SKM-1 (cell line): ENCODE data around the gene PPP2R5B.

Experiments used
- DNase-seq: peaks from one replicate; lab custom pipeline; 2025; ENCODE audit not compliant: unreplicated experiment; lab: John Stamatoyannopoulos, UW

PPP2R5B gene

GRCh38 chr11:64923944-64924909 is at the start of gene PPP2R5B:
Gene PPP2R5B, plus strand, starts transcription at chr11:64924689. Its CDS starts 1,046 bp downstream, at chr11:64925735.
- peak; percentile 90 for DNase-seq

DNA sequence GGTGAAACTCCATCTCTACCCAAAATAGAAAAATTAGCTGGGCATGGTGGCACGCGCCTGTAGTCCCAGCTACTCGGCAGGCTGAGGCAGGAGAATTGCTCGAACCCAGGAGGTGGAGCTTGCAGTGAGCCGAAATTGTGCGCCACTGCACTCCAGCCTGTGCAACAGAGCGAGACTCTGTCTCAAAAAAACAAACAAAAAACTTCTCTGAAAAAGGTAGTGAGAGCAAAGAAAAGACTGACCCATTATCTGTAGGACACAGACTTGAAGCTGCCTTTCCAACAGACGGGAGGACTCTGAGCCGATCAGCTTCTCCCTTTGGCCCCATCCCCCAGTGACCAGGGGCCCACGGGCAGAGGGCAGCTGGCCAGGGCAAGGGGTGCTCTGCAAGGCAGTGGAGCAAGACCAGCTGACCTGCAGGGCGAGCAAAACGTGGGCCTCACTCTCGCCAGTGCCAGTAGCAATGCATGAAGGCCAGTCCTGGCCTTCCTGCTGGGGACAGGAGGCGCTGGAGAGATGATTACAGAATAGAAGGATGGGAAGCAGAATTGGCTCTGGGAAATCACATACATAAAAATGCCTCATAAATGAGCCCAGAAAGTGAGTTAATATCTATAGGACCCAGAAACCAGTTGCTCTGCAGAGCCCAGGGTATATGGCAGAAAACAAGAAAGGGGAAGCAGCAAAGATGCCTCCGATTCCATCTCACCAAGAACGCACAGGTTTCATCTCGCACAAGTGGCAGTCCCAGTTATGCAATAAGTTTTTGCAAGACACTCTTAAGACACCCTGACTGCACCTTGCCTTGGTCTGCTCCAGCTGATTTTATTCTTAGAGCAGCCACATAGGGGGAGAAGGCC is 48.9 kb upstream of the PPP2R5B start:
- DNase-seq: peak; percentile 87

DNA sequence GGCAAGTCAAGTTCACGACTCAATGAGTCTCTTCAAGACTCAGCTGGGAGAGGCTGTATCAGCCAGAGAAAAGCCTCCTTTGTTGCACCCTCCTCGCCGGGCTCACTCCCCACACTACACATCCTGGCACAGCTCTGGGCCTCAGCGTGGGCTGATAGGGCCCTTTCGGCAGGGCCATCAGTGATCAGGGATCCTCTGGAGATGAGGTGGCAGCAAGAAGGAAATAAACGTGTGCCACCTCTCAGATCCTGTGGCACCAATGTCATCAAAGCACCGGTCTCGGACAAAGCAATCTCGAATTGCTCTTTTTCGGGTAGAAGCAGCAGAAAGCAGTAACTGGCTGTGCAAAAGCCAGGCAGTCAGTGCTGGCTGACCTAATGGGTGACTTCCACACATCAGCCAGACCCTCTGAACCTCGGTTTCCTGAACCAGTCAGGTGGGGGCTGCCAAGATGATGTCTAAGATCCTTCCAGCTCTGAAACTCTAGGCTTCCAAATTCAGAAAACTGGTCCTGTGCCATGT is 48.2 kb upstream of the PPP2R5B start:
- no peak for DNase-seq

GRCh38 chr11:64876835-64877341 is 47.6 kb upstream of the PPP2R5B start:
- no peak for DNase-seq

DNA sequence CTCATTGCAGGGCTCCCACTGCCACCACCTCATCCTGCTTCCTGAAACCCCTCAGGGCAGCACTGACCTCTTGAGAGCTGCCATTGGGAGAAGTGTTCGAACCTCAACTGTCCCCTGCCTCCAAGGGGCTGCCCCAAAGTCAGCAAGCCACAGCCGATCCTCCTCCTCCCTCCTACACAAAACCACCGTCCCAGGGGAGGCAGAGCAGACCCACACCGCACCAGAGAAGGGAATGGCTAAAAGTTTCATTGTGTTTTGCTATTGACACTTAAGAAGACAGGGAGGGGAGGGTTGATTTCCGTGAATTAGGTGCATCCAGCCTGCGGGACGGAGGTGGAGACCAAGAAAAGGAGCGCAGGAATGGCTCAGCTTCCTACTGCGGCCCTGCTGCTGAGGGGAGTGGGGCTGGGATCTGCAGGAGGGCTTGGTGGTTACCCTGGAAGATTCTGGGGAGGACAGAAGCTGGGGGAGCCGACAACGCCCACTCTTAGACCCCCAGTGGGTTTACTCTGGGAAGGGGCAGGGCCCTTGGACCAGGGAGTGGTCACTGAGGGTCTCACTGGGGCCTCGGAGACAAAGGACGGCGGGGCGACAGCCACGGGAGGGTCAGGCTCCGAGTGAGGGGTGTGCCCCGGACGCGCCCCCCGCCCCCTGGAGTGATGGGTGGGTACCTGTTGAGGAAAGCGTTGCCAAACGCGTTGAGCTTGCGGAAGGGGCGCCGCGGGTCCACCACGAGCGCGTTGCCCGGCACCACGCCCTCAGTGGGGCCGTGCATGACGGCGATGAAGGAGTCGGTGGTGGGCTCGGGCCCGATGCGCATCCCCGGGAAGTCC is 46.9 kb upstream of the PPP2R5B start:
- DNase-seq: no peak

GRCh38 chr11:64878223-64878493 is 46.3 kb upstream of the PPP2R5B start:
- no peak for DNase-seq

GRCh38 chr11:64878494-64879243 is 45.8 kb upstream of the PPP2R5B start, which contains the start of gene EHD1:
Gene EHD1, minus strand, starts transcription at chr11:64878621. Its CDS starts 157 bp downstream, at chr11:64878464.
- peak; percentile 97 for DNase-seq

GRCh38 chr11:64879244-64879900 is 45.1 kb upstream of the PPP2R5B start:
- peak; percentile 47 for DNase-seq

GRCh38 chr11:64880240-64881001 is 44.1 kb upstream of the PPP2R5B start:
- DNase-seq: no peak

DNA sequence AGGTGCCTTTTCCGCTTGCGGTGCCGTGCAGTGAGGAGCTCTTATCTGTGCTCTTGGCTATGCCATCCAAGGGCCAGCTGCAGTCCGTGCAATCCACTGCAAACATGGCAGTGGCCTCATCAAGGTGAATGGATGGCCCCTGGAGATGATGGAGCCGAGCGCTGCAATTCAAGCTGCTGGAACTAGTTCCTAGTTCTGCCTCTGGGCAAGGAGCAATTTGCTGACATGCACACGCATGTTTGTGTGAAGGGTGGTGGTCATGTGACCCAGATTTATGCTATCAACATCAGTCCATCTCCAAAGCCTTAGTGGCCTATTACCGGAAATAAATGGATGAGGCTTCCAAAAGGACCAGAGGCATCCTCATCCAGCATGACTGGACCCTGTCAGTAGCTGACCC is 43.0 kb upstream of the PPP2R5B start:
- DNase-seq: no peak

GRCh38 chr11:64882243-64882642 is 42.2 kb upstream of the PPP2R5B start:
- no peak for DNase-seq

DNA sequence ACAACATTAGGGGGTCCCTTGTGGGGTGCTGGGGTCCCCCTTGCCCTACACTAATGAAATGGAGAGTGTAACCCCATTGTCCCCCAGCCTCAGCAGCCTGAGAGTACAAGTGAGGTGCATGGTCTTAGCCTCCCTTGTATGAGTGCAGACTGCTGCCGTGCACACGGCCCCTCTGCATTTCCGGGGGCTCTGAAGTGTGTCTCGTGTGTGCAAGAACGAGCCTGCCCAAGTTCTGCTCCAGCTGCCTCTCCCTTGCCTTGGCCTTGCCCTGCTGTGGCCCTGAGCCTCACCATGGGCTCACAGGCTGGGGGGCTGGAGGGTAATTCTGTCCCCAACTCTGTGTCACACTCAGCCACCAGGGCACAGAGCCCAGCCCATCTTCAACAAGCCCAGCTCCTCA is 40.9 kb upstream of the PPP2R5B start:
- DNase-seq: no peak

DNA sequence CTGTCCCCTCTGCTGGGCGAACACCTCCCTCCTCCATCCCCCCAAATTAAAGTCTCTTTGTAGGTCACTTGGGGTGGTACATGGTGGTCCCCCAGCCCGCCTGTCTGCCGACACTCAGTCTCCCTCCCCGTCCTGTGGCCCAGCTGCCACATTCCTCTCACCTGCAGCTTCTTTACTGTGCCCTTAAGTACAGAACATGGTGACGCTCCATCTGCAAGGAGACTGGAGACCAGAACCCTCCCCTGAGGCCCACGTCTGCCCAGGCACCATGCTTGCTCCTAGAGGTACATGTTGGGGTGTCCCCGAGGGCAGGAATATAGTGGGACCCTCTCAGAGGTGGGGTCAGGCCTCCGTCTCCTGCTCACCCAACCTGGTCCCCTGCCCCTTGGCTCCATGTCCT is 40.5 kb upstream of the PPP2R5B start:
- no peak for DNase-seq

- DNase-seq: peak; percentile 89
Observed at GRCh38 chr11:64885367-64886286, 38.9 kb upstream of the PPP2R5B start.

GRCh38 chr11:64887234-64887756 is 37.2 kb upstream of the PPP2R5B start:
- DNase-seq: no peak

DNA sequence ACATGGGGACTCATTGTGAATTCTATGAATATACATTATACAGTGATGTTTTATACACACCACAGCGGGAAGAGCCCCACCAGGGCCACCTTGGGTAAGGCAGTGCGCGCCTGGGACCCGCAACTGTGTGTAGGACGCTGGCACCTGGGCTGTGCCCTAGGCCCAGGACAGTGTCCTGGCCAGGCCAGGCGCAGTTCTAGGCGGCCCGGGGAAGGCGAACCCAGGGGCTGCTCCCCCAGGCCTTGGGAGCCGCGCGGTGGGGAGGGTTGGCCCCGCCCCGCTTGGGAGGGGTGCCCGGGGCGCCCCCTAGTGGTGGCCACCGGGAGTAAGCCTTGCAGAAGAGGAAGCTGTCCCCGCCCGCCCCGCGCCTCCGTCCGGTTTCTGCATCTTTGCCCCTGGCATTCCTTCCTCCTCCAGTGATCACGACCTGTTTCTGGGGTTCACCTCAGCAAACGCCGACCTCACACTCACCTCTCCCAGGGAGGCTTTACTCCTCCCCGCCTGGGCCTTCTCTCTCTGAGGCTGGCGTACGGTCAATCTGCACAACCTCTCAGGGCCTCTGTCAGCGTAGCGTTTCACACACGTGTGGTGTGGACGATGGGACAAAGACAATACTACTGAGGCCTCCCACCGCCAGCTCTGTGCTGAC is 36.6 kb upstream of the PPP2R5B start:
- DNase-seq: peak; percentile 58

- no peak for DNase-seq
Observed at GRCh38 chr11:64888406-64888728, 36.1 kb upstream of the PPP2R5B start.
